Measurements from ENCODE around the gene GUCY1A2.

DNA sequence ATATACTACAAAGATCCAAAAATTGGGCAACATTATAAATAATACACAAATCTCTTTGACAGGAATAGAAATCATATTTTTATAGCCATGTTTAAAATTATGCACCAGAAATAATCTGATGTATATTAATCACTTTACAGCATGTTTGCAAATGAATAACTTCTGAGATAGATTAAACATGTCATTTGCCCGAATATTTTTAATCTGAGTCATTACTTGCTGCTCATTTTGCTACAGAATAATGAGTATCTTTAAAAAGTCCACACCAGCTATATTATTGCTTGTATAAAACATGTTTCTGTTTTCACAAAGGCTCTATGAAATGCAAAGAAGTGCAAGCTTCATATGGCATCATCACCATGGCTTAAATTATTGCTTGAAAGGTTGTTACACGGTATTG is 336.8 kb downstream of the GUCY1A2 start:
- TF ChIP-seq EZH2 (IDR thresholded peaks at IDR 0.05; ENCODE audit: insufficient read depth, poor library complexity, severe bottlenecking) (no peak), EZH2phosphoT487 (IDR thresholded peaks at IDR 0.05; ENCODE audit: insufficient read depth, low read depth) (no peak)

Data from GM23248 (cell line).